ENCODE measurements around the gene KCNJ6.

DNA sequence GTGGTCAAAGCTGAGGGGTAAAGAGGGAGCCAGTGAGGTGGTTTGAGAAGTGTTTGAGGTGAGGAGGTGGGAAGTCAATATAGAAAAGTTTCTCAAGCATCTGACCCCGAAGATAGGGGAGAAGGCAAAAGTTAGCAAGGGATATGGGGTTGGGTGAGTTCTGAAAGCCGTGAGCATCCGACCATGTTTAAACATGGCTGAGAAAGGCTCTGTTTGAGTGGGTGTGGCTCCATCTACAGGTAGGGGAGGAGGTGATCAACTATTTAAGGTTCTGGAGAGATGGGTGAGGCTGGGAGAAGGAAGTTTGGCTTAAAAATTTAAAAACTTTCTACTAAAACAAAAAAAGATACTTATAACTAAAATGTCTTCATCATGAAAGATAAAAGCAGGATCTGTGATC lies 273.8 kb downstream of the KCNJ6 start:
- TF ChIP-seq, protein P1, sequence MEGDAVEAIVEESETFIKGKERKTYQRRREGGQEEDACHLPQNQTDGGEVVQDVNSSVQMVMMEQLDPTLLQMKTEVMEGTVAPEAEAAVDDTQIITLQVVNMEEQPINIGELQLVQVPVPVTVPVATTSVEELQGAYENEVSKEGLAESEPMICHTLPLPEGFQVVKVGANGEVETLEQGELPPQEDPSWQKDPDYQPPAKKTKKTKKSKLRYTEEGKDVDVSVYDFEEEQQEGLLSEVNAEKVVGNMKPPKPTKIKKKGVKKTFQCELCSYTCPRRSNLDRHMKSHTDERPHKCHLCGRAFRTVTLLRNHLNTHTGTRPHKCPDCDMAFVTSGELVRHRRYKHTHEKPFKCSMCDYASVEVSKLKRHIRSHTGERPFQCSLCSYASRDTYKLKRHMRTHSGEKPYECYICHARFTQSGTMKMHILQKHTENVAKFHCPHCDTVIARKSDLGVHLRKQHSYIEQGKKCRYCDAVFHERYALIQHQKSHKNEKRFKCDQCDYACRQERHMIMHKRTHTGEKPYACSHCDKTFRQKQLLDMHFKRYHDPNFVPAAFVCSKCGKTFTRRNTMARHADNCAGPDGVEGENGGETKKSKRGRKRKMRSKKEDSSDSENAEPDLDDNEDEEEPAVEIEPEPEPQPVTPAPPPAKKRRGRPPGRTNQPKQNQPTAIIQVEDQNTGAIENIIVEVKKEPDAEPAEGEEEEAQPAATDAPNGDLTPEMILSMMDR (IDR thresholded peaks at IDR 0.05 in 2 of 3, conservative IDR thresholded peaks at IDR 0.05 in 1 of 3; ENCODE audit: borderline replicate concordance in 1 of 3, insufficient read depth in 1 of 3, low read depth in 2 of 3, low read length in 2 of 3): peak; percentile 49 to 58 (median 54); a peak in 5 of 6 replicates
- TF ChIP-seq, protein P2, sequence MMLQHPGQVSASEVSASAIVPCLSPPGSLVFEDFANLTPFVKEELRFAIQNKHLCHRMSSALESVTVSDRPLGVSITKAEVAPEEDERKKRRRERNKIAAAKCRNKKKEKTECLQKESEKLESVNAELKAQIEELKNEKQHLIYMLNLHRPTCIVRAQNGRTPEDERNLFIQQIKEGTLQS (IDR thresholded peaks at IDR 0.05): no peak
- TF ChIP-seq TCF7L2 (IDR thresholded peaks at IDR 0.05; ENCODE audit: borderline replicate concordance, extremely low read depth, insufficient read depth, insufficient read length) (no peak), POLR2A (IDR thresholded peaks at IDR 0.05; ENCODE audit: borderline replicate concordance, extremely low read depth, insufficient read depth, insufficient read length) (no peak), SIN3A (IDR thresholded peaks at IDR 0.05; ENCODE audit: low read depth) (no peak), POLR2AphosphoS5 (IDR thresholded peaks at IDR 0.05; ENCODE audit: low read depth, low read length) (no peak)

Data from HCT116 (cell line).